Kidney capillary endothelial cell (primary cell): ENCODE results near the gene UBE2M.
"Not testable (repeated sequence)": the region's sequence is repeated elsewhere in the genome, so short reads cannot be mapped to it uniquely, and the experiment has no call there.

Experiments used
- DNase-seq: peaks from one replicate; pipeline ENCODE4 v3.0.0-alpha.2; 2018; ENCODE audit warnings: low spot score

The UBE2M gene

GRCh38 chr19:58511353-58512208 lies 46.8 kb downstream of the UBE2M start, which contains the start of gene SLC27A5:
Gene SLC27A5, minus strand, starts transcription at chr19:58511992. Its CDS starts 37 bp downstream, at chr19:58511955.
- no peak for DNase-seq

GRCh38 chr19:58510084-58510862 lies 48.1 kb downstream of the UBE2M start:
- DNase-seq = no peak

DNA sequence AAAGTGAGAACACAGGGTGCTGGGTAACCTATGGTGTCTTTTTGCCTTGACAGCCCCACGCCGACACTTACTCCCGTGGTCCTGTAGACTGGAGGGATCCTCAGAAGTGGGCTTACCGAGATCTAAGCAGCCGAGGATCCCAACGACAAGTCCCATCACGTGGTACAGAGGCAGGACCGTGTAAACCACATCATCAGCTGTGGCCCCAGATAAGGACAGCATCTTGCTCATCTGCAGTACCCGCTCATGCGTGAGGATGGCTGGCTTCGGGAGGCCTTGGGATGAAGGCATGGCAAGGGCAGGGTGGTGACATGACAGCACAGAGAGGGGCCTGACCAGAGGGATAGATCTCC lies 48.7 kb downstream of the UBE2M start:
- no peak for DNase-seq

DNA sequence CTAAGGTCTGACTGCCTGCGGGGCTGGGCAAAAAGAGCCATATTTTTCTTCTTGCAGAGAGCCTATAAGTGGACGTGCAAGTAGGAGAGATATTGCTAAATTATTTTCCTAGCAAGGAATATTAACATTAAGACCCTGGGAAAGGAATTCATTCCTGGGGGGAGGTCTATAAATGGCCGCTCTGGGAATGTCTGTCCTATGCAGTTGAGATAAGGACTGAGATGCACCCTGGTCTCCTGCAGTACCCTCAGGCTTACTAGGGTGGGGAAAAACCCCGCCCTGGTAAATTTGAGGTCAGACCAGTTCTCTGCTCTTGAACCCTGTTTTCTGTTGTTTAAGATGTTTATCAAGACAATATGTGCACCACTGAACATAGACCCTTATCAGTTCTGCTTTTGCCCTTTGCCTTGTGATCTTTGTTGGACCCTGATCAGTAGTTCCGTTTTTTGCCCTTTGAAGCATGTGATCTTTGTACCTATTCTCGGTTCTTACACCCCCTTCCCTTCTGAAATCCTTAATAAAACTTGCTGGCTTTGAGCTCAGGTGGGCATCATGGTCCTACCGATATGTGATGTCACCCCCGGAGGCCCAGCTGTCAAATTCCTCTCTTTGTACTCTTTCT lies 50.7 kb downstream of the UBE2M start:
- not testable (repeated sequence) for DNase-seq
